Colonic mucosa (tissue), 4 donors: Measurements from ENCODE around the gene ITGA11. TPM values are rescaled to one million over a fixed set of nuclear protein-coding genes. Genes with fewer than 3 reads are reported as not detected.

Source experiments
- DNase-seq: peaks from one replicate; pipeline ENCODE4 v3.0.0-alpha.2; 2020
- H3K27ac ChIP-seq: fragments of 200-600 bp; one replicate; pipeline ENCODE4 v1.8.0; 2021
- H3K27me3 ChIP-seq: fragments of 200-600 bp; one replicate; pipeline ENCODE4 v1.8.0; 2021
- H3K36me3 ChIP-seq: fragments of 200-600 bp; one replicate; pipeline ENCODE4 v1.8.0; 2021
- H3K4me1 ChIP-seq: fragments of 200-600 bp; one replicate; pipeline ENCODE4 v1.8.0; 2021; ENCODE audit warnings: mild to moderate bottlenecking
- H3K4me3 ChIP-seq: fragments of 200-600 bp; one replicate; pipeline ENCODE4 v1.8.0; 2021
- H3K9ac ChIP-seq, 2 donors: one replicate each; pipeline ENCODE4 v1.7.0; 2013; ENCODE audit warnings: control low read depth in 2 of 2, low read depth in 2 of 2, low read length in 2 of 2
- H3K9me3 ChIP-seq: fragments of 200-600 bp; one replicate; pipeline ENCODE4 v1.8.0; 2021
- intact Hi-C: fragments of 100-400 bp; cut with DNase I; formaldehyde crosslinking; loops from one replicate; pipeline ENCODE4 v1.14.1; 2022
- total RNA-seq, 2 donors: library from RNA; stranded (reverse); fragmentation: NEBNext Ultra II Directional in 1 of 2; extraction: Animal tissue kit (Norgen Biotek cat#: 25700) in 1 of 2; gene quantifications; one replicate each; pipeline ENCODE4 v1.2.1, GENCODE V29; 2021
- TF ChIP-seq, protein P1 (sequence below): fragments of 200-600 bp; IDR thresholded peaks from one replicate; pipeline ENCODE4 v1.8.0; 2022; ENCODE audit warnings: antibody characterized with exemption, mild to moderate bottlenecking
- donor health status: healthy.
- donor health status: DM: no; HTN: no; CAD: no.
- donor health status: DM: no; HTN: no; CAD: no.

Gene ITGA11
- total RNA-seq, 2 donors from 2014 or later = 2.4 to 4.1 TPM

DNA sequence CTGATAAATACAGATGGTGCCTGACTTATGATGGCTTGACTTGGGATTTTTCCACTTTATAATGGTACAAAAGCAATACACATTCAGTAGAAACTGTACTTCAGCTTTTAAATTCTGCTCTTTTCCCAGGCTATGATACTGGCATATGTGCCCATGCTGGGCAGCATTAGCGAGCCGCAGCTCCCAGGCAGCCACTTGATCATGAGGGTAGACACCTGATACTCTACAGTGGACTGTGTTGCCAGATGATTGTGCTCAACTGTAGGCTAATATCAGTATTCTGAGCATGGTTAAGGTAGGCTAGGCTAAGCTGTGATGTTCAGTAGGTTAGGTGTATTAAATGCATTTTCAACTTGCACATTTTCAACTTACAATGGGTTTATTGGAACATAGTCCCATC is 172.1 kb downstream of the ITGA11 start:
- TF ChIP-seq, protein P1, sequence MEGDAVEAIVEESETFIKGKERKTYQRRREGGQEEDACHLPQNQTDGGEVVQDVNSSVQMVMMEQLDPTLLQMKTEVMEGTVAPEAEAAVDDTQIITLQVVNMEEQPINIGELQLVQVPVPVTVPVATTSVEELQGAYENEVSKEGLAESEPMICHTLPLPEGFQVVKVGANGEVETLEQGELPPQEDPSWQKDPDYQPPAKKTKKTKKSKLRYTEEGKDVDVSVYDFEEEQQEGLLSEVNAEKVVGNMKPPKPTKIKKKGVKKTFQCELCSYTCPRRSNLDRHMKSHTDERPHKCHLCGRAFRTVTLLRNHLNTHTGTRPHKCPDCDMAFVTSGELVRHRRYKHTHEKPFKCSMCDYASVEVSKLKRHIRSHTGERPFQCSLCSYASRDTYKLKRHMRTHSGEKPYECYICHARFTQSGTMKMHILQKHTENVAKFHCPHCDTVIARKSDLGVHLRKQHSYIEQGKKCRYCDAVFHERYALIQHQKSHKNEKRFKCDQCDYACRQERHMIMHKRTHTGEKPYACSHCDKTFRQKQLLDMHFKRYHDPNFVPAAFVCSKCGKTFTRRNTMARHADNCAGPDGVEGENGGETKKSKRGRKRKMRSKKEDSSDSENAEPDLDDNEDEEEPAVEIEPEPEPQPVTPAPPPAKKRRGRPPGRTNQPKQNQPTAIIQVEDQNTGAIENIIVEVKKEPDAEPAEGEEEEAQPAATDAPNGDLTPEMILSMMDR = no peak
- H3K4me3 ChIP-seq = no peak overlapping the region
- no peaks in the 10 kb centered on the region for H3K4me1 ChIP-seq
- no peaks in the 10 kb centered on the region for H3K27me3 ChIP-seq
- no peaks in the 10 kb centered on the region for H3K9me3 ChIP-seq
- no peak for DNase-seq
- H3K9ac ChIP-seq = no peak overlapping the region
- H3K36me3 ChIP-seq = no peaks in the 10 kb centered on the region
- intact Hi-C loops = loop anchor here (5.0 kb wide), 1 partner anchor 117 kb away; no protein-coding TSS in a partner anchor
- no peak overlapping the region for H3K27ac ChIP-seq

DNA sequence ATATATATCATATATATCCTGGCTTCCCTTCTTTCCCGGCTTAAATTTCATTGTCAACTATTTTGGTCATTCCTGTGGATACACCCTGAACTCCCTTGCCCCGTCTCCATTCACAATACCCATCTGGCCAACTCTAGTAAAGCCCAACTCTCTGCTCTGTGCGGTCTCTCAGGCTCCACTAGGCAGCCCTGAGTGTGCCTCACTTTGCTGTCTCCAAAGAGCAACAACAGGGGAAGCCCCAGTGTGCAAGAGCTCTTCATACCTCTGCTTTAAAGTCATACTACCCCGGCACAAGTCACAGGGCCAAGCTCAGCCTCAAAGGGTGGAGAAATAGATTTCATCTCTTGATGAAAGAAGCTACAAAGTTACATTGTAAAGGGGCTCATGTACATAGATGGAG is 173.3 kb downstream of the ITGA11 start:
- H3K27ac ChIP-seq = no peak overlapping the region
- intact Hi-C loops = loop anchor here (5.0 kb wide), 1 partner anchor 119 kb away; no protein-coding TSS in a partner anchor
- no peak for DNase-seq
- no peaks in the 10 kb centered on the region for H3K9me3 ChIP-seq
- no peaks in the 10 kb centered on the region for H3K4me1 ChIP-seq
- H3K36me3 ChIP-seq = no peaks in the 10 kb centered on the region
- no peaks in the 10 kb centered on the region for H3K27me3 ChIP-seq
- no peak overlapping the region for H3K9ac ChIP-seq
- TF ChIP-seq, protein P1 = no peak
- H3K4me3 ChIP-seq = no peak overlapping the region

DNA sequence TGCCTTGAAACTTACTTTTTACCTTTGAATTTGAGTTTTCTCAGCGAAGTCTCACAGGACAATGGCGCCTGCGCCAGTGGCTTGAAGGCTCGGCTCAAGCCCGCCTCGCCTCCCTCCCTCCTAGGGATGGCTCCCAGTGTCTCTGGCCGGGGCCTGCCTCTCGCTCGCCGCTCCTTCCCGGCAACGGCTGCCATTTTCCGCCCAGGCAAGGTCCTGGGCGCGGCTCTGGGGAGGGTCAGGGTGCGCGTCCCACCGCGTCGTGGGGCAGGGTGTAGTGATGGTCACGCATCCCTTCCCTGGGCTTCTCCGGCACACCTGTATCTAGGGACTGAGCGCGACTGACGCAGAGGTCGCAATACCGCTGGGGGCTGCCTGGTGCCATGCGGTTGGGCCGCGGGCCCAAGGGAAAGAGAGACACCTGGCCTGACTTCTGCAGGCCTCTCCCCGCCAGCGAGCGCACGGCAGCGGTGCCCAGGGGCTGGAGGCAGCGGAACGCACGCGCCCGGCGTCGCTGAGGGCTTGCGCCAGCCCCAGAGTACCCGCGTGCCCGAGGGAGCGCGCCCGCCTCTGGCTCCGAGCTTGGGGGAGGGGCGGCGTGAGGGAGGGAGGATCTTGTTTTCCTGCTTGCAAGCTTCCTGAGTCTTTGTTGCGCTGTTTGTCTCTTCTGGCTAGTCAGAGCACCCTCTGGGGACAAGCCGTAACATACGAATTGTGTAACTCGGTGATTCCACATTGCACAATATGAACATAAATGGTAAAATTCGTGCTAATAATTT is 175.1 kb downstream of the ITGA11 start:
- Histone ChIP-seq H3K4me1 (no peaks in the 10 kb centered on the region), H3K9ac (peak overlapping the region; percentile 66 to 73), H3K36me3 (no peaks in the 10 kb centered on the region), H3K27me3 (no peaks in the 10 kb centered on the region), H3K27ac (peak overlapping the region; percentile 86), H3K4me3 (peak overlapping the region; percentile 64), H3K9me3 (no peaks in the 10 kb centered on the region)
- TF ChIP-seq, protein P1 = no peak
- intact Hi-C loops = loop anchor here (5.0 kb wide), 1 partner anchor 120 kb away; no protein-coding TSS in a partner anchor
- DNase-seq = peak; percentile 93

DNA sequence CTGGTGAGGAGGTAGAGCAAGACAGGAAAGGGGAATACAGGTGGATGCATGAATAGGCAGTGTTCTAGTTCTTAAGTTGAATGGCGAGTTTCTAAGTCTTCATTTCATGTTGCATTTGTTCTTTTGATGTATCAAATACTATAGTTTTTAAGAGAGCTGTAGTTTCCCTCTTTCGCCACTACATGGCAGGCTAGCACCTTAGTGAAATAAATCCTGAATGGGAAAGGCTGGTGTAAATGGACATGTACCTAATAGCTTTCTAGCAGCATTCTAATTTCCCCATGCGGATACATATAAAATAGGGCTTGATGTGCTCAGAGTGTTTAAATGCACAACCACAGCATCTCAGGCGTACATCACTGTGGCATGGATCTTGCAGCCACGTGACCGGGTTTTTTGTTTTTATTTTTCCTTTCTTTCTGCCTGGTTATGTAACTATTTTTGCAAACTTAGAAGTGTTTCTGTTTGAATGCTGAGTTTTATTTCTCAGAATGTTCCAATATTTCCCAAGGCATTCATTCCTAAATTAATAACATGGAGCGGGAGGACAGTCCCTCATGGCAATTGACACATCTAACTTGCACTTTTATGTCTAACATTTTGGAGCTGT is 178.9 kb downstream of the ITGA11 start:
- no peaks in the 10 kb centered on the region for H3K9me3 ChIP-seq
- H3K4me1 ChIP-seq = no peaks in the 10 kb centered on the region
- no peak overlapping the region for H3K27ac ChIP-seq
- peak; percentile 56 for DNase-seq
- intact Hi-C loops = loop anchor here (5.0 kb wide), 1 partner anchor 49 kb away; no protein-coding TSS in a partner anchor
- H3K36me3 ChIP-seq = no peaks in the 10 kb centered on the region
- no peaks in the 10 kb centered on the region for H3K27me3 ChIP-seq
- no peak overlapping the region for H3K4me3 ChIP-seq
- TF ChIP-seq, protein P1 = peak; percentile 84
- no peak overlapping the region for H3K9ac ChIP-seq

DNA sequence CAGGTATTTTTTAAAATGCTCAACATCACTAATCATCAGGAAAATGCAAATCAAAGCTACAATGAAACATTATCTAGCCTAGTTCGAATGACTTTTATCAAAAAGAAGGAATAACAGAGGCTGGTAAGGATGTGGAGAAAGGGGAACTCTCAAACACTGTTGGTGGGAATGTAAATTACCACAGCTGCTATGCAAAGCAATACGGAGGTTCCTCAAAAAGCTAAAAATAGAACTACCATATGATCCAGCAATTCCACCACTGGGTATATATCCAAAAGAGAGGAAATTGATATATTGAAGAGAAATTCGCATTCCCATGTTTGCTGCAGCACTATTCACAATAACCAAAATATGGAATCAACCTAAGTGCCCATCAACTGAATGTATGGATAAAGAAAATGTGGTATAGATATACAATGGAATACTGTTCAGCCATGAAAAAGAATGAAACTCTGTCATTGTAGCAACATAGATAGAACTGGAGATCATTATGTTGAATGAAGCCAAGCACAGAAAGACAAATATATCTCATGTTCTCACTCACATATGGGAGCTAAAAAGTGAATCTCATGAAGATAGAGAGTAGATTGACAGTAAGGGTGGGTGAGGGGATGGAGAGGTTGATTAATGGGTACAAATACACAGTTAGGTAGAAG is 182.8 kb downstream of the ITGA11 start:
- TF ChIP-seq, protein P1 = no peak
- Histone ChIP-seq H3K9me3 (no peaks in the 10 kb centered on the region), H3K27ac (no peak overlapping the region), H3K36me3 (no peaks in the 10 kb centered on the region), H3K4me1 (no peaks in the 10 kb centered on the region), H3K9ac (no peak overlapping the region), H3K27me3 (no peaks in the 10 kb centered on the region), H3K4me3 (no peak overlapping the region)
- intact Hi-C loops = no loop called here
- no peak for DNase-seq
